Measurements from ENCODE around the gene SPRR2E.

SPRR2E gene

DNA sequence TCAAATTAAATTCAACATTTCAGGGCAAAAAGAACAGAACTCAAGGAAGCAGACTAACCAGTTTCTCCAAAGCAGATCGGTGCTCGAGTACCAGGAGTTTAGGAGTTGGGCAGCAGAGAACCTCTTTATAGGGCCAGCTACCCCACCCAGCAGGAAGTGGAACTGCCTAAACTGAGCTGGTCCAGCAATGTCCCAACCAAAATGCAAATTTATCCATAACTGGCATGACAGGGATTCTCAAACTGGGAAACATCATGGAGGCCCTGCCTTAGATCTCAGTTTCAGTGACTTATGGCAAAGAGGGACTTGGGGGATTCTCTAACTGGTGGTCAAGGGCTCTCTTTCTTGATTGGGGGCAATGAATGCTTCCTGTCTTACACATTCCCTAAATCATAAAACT is 22.8 kb downstream of the SPRR2E start, which contains the start of gene SPRR2B:
Gene SPRR2B, minus strand, starts transcription at position 101 of the 400 bp plus-strand sequence. CDS start 772 bp downstream, outside the sequence.
- TF ChIP-seq, protein P1, sequence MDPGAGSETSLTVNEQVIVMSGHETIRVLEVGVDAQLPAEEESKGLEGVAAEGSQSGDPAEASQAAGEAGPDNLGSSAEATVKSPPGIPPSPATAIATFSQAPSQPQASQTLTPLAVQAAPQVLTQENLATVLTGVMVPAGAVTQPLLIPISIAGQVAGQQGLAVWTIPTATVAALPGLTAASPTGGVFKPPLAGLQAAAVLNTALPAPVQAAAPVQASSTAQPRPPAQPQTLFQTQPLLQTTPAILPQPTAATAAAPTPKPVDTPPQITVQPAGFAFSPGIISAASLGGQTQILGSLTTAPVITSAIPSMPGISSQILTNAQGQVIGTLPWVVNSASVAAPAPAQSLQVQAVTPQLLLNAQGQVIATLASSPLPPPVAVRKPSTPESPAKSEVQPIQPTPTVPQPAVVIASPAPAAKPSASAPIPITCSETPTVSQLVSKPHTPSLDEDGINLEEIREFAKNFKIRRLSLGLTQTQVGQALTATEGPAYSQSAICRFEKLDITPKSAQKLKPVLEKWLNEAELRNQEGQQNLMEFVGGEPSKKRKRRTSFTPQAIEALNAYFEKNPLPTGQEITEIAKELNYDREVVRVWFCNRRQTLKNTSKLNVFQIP (CRISPR knock-in tag; IDR thresholded peaks at IDR 0.05; ENCODE audit: borderline replicate concordance, low read depth) = no peak
- no peak for TF ChIP-seq BACH2 (CRISPR knock-in tag; IDR thresholded peaks at IDR 0.05; ENCODE audit: borderline replicate concordance)
- no peak for TF ChIP-seq CSDC2 (CRISPR knock-in tag; IDR thresholded peaks at IDR 0.05)
- TF ChIP-seq SNAI2 (CRISPR knock-in tag; IDR thresholded peaks at IDR 0.05) = no peak
- no peak for TF ChIP-seq ISL1 (CRISPR knock-in tag; IDR thresholded peaks at IDR 0.05)
- TF ChIP-seq, protein P2, sequence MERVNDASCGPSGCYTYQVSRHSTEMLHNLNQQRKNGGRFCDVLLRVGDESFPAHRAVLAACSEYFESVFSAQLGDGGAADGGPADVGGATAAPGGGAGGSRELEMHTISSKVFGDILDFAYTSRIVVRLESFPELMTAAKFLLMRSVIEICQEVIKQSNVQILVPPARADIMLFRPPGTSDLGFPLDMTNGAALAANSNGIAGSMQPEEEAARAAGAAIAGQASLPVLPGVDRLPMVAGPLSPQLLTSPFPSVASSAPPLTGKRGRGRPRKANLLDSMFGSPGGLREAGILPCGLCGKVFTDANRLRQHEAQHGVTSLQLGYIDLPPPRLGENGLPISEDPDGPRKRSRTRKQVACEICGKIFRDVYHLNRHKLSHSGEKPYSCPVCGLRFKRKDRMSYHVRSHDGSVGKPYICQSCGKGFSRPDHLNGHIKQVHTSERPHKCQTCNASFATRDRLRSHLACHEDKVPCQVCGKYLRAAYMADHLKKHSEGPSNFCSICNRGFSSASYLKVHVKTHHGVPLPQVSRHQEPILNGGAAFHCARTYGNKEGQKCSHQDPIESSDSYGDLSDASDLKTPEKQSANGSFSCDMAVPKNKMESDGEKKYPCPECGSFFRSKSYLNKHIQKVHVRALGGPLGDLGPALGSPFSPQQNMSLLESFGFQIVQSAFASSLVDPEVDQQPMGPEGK (CRISPR knock-in tag; IDR thresholded peaks at IDR 0.05; ENCODE audit: borderline replicate concordance) = no peak
- TF ChIP-seq ZC3H10 (CRISPR knock-in tag; IDR thresholded peaks at IDR 0.05) = no peak
- TF ChIP-seq, protein P3, sequence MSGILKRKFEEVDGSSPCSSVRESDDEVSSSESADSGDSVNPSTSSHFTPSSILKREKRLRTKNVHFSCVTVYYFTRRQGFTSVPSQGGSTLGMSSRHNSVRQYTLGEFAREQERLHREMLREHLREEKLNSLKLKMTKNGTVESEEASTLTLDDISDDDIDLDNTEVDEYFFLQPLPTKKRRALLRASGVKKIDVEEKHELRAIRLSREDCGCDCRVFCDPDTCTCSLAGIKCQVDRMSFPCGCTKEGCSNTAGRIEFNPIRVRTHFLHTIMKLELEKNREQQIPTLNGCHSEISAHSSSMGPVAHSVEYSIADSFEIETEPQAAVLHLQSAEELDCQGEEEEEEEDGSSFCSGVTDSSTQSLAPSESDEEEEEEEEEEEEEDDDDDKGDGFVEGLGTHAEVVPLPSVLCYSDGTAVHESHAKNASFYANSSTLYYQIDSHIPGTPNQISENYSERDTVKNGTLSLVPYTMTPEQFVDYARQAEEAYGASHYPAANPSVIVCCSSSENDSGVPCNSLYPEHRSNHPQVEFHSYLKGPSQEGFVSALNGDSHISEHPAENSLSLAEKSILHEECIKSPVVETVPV (CRISPR knock-in tag; IDR thresholded peaks at IDR 0.05) = no peak
- TF ChIP-seq ZFP3 (CRISPR knock-in tag; IDR thresholded peaks at IDR 0.05) = no peak
- TF ChIP-seq, protein P4, sequence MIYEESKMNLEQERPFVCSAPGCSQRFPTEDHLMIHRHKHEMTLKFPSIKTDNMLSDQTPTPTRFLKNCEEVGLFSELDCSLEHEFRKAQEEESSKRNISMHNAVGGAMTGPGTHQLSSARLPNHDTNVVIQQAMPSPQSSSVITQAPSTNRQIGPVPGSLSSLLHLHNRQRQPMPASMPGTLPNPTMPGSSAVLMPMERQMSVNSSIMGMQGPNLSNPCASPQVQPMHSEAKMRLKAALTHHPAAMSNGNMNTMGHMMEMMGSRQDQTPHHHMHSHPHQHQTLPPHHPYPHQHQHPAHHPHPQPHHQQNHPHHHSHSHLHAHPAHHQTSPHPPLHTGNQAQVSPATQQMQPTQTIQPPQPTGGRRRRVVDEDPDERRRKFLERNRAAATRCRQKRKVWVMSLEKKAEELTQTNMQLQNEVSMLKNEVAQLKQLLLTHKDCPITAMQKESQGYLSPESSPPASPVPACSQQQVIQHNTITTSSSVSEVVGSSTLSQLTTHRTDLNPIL (CRISPR knock-in tag; IDR thresholded peaks at IDR 0.05; ENCODE audit: low read depth) = no peak
- no peak for TF ChIP-seq ZNF565 (CRISPR knock-in tag; conservative IDR thresholded peaks at IDR 0.05; ENCODE audit: low read depth)
- TF ChIP-seq OSR1 (CRISPR knock-in tag; IDR thresholded peaks at IDR 0.05) = no peak
- TF ChIP-seq ZNF70 (CRISPR knock-in tag; IDR thresholded peaks at IDR 0.05) = no peak
- TF ChIP-seq PPARA (CRISPR knock-in tag; IDR thresholded peaks at IDR 0.05; ENCODE audit: borderline replicate concordance) = no peak
- TF ChIP-seq, protein P5, sequence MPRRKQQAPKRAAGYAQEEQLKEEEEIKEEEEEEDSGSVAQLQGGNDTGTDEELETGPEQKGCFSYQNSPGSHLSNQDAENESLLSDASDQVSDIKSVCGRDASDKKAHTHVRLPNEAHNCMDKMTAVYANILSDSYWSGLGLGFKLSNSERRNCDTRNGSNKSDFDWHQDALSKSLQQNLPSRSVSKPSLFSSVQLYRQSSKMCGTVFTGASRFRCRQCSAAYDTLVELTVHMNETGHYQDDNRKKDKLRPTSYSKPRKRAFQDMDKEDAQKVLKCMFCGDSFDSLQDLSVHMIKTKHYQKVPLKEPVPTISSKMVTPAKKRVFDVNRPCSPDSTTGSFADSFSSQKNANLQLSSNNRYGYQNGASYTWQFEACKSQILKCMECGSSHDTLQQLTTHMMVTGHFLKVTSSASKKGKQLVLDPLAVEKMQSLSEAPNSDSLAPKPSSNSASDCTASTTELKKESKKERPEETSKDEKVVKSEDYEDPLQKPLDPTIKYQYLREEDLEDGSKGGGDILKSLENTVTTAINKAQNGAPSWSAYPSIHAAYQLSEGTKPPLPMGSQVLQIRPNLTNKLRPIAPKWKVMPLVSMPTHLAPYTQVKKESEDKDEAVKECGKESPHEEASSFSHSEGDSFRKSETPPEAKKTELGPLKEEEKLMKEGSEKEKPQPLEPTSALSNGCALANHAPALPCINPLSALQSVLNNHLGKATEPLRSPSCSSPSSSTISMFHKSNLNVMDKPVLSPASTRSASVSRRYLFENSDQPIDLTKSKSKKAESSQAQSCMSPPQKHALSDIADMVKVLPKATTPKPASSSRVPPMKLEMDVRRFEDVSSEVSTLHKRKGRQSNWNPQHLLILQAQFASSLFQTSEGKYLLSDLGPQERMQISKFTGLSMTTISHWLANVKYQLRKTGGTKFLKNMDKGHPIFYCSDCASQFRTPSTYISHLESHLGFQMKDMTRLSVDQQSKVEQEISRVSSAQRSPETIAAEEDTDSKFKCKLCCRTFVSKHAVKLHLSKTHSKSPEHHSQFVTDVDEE (CRISPR knock-in tag; IDR thresholded peaks at IDR 0.05) = no peak
- no peak for TF ChIP-seq ARNTL (CRISPR knock-in tag; IDR thresholded peaks at IDR 0.05; ENCODE audit: borderline replicate concordance, low read depth)
- no peak for ATAC-seq

DNA sequence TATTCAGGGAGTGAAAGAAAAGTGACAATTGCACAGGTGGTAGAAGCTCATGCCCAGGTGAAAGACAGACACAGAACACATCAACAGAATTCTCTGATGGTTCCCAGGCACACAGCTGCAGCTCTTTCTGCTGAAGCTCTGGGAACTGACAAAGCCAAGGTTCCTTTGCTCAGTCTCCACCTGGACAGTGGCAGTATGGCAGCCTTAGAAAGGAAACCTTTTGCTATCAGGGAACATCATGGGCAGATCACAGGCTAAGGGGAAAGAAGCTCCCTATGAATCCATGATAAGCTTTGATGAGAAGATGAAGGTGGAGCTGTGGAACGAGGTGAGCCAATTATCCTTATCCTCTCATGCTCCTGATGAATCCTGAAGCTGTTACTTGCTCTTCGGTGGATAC is 24.1 kb downstream of the SPRR2E start:
- TF ChIP-seq, protein P5 (CRISPR knock-in tag; IDR thresholded peaks at IDR 0.05) = no peak
- TF ChIP-seq CSDC2 (CRISPR knock-in tag; IDR thresholded peaks at IDR 0.05) (no peak), ZC3H10 (CRISPR knock-in tag; IDR thresholded peaks at IDR 0.05) (no peak), TCF4 (CRISPR knock-in tag; IDR thresholded peaks at IDR 0.05; ENCODE audit: borderline replicate concordance) (no peak), BACH2 (CRISPR knock-in tag; IDR thresholded peaks at IDR 0.05; ENCODE audit: borderline replicate concordance) (no peak)
- no peak for ATAC-seq
